ENCODE data around the gene ZNF837. TPM values are rescaled to one million over a fixed set of nuclear protein-coding genes. Genes with fewer than 3 reads are reported as not detected.

ZNF837 gene
- total RNA-seq, 1 experiment from 2014 or later: 8.3 TPM

- DNase-seq (ENCODE audit: low spot score): no peak
Measured at GRCh38 chr19:58319241-58319640, 61.6 kb downstream of the ZNF837 start.

- DNase-seq (ENCODE audit: low spot score): no peak
Measured at GRCh38 chr19:58318297-58318696, 62.5 kb downstream of the ZNF837 start.

Small RNA genes lying within 50 kb of the gene (small RNA-seq; reads per million reads assigned to genes)
- gene MIR4754 (not detected), gene MIR6806 (not detected), gene RNA5SP473 (1.2 reads per million, percentile 45 among the genes with 10 or more reads in this experiment)

Other genes starting within 250 kb of the ZNF837 start
- 2.5 and 4.2 TPM in 2 replicates for gene ZNF329, start 230.2 kb downstream of the ZNF837 start, total RNA-seq (2014; rRNA removed; shearing (Covaris generic))
- 11.1 and 19.7 TPM in 2 replicates for gene ZNF274, start 198.0 kb downstream of the ZNF837 start, total RNA-seq (2014; rRNA removed; shearing (Covaris generic))
- gene ZNF544, start 152.1 kb downstream of the ZNF837 start, total RNA-seq (2014; rRNA removed; shearing (Covaris generic)): 60.1 and 64.8 TPM in 2 replicates
- 6.4 and 8.5 TPM in 2 replicates for gene ZNF8, start 102.1 kb downstream of the ZNF837 start, total RNA-seq (2014; rRNA removed; shearing (Covaris generic))
- gene ERVK3-1, start 75.7 kb downstream of the ZNF837 start, total RNA-seq (2014; rRNA removed; shearing (Covaris generic)): 74.2 and 83.4 TPM in 2 replicates
- 3.6 and 3.7 TPM in 2 replicates for gene ZSCAN22, start 54.0 kb downstream of the ZNF837 start, total RNA-seq (2014; rRNA removed; shearing (Covaris generic))
- gene A1BG, start 27.5 kb downstream of the ZNF837 start, total RNA-seq (2014; rRNA removed; shearing (Covaris generic)): 0.47 TPM in 1 of 2 replicates, not detected in the other
- gene ZNF497, start 18.3 kb downstream of the ZNF837 start, total RNA-seq (2014; rRNA removed; shearing (Covaris generic)): 2.0 and 6.0 TPM in 2 replicates
- 5,822 and 6,132 TPM in 2 replicates for gene RPS5, start 6.2 kb upstream of the ZNF837 start, total RNA-seq (2014; rRNA removed; shearing (Covaris generic))
- gene RNF225, start 14.6 kb upstream of the ZNF837 start, total RNA-seq (2014; rRNA removed; shearing (Covaris generic)): 0.58 and 0.99 TPM in 2 replicates
- gene ZNF584, start 27.6 kb upstream of the ZNF837 start, total RNA-seq (2014; rRNA removed; shearing (Covaris generic)): 26.6 and 33.1 TPM in 2 replicates
- not detected in 2 replicates for gene ZNF132, start 59.1 kb upstream of the ZNF837 start, total RNA-seq (2014; rRNA removed; shearing (Covaris generic))
- gene ZNF324B, start 70.6 kb upstream of the ZNF837 start, total RNA-seq (2014; rRNA removed; shearing (Covaris generic)): 10.4 and 20.9 TPM in 2 replicates
- 28.6 and 29.5 TPM in 2 replicates for gene ZNF324, start 86.0 kb upstream of the ZNF837 start, total RNA-seq (2014; rRNA removed; shearing (Covaris generic))
- gene ZNF446, start 95.3 kb upstream of the ZNF837 start, total RNA-seq (2014; rRNA removed; shearing (Covaris generic)): 19.2 and 22.7 TPM in 2 replicates
- 60.6 and 74.5 TPM in 2 replicates for gene SLC27A5, start 131.0 kb upstream of the ZNF837 start, total RNA-seq (2014; rRNA removed; shearing (Covaris generic))
- 25.6 and 27.4 TPM in 2 replicates for gene ZBTB45, start 138.8 kb upstream of the ZNF837 start, total RNA-seq (2014; rRNA removed; shearing (Covaris generic))
- 1,771 and 1,829 TPM in 2 replicates for gene TRIM28, start 163.0 kb upstream of the ZNF837 start, total RNA-seq (2014; rRNA removed; shearing (Covaris generic))
- 236 and 268 TPM in 2 replicates for gene CHMP2A, start 174.1 kb upstream of the ZNF837 start, total RNA-seq (2014; rRNA removed; shearing (Covaris generic))
- gene UBE2M, start 177.6 kb upstream of the ZNF837 start, total RNA-seq (2014; rRNA removed; shearing (Covaris generic)): 201 and 242 TPM in 2 replicates
- 92.5 and 94.8 TPM in 2 replicates for gene MZF1, start 192.3 kb upstream of the ZNF837 start, total RNA-seq (2014; rRNA removed; shearing (Covaris generic))